ENCODE measurements around the gene ADCY5. TPM values are rescaled to one million over a fixed set of nuclear protein-coding genes. Genes with fewer than 3 reads are reported as not detected.

Gene ADCY5
- total and polyA plus RNA-seq, 2 donors (not counting 1 experiment from before 2014, with no cell fraction given), result not detected

GRCh38 chr3:123373474-123373987, 75.4 kb downstream of the ADCY5 start:
- H3K4me2 ChIP-seq (replicated peaks; ENCODE audit: low read depth, low read length, poor library complexity, severe bottlenecking), result no peak overlapping the region
- TF ChIP-seq CTCF (IDR thresholded peaks at IDR 0.05), result no peak
- no peak for TF ChIP-seq EZH2 (IDR thresholded peaks at IDR 0.05; ENCODE audit: borderline replicate concordance, insufficient read depth, low read depth, low read length, poor library complexity, severe bottlenecking)
- Mint-ChIP-seq H3K4me3 (no peak overlapping the region), H3K9me3 (ENCODE audit: insufficient read depth) (no peaks in the 10 kb centered on the region), H3K27ac (no peak overlapping the region), H3K4me1 (no peaks in the 10 kb centered on the region), H3K27me3 (peaks cover 17% of the 10 kb centered on the region)
- peaks cover 0 to 8% (median 0%) of the 10 kb centered on the region in 3 donors for H3K9me3 ChIP-seq (ENCODE audit: control extremely low read depth in 1 of 3, control insufficient read depth in 2 of 3, insufficient read depth in 1 of 3, low read length in 2 of 3)
- no peaks in the 10 kb centered on the region for H3K79me2 ChIP-seq (ENCODE audit: control insufficient read depth, insufficient read depth, low read length)
- no peak overlapping the region for H3K4me3 ChIP-seq (ENCODE audit: control extremely low read depth in 1 of 5, extremely low read depth in 1 of 5, insufficient read depth in 1 of 5, low read depth in 2 of 5, low read length in 4 of 5)
- intact Hi-C loops (cut with micrococcal nuclease), result no loop called here
- H3K27ac ChIP-seq (ENCODE audit: low read length in 2 of 2), result no peak overlapping the region
- H4K20me1 ChIP-seq (ENCODE audit: control insufficient read depth, insufficient read depth, low read length, poor library complexity, severe bottlenecking), result no peaks in the 10 kb centered on the region
- H3K36me3 ChIP-seq (replicated peaks in 1 of 2; ENCODE audit: control extremely low read depth in 1 of 2, control insufficient read depth in 1 of 2, extremely low read depth in 1 of 2, insufficient read depth in 2 of 2, low read length in 1 of 2), result no peaks in the 10 kb centered on the region
- H2AFZ ChIP-seq (ENCODE audit: insufficient read depth, low read depth, low read length, poor library complexity, severe bottlenecking), result no peak overlapping the region
- no peak for DNase-seq
- 89% methylated on average over 8 of the region's 13 CpGs for WGBS (ENCODE audit: insufficient coverage)
- ATAC-seq (ENCODE audit: low read depth), result no peak
- no peaks in the 10 kb centered on the region for H3K4me1 ChIP-seq (ENCODE audit: control insufficient read depth in 2 of 2, insufficient read depth in 2 of 2, low read length in 2 of 2)
- POLR2A ChIA-PET, result no interaction called here
- H3K27me3 ChIP-seq (replicated peaks in 1 of 4; ENCODE audit: control extremely low read depth in 1 of 4, control insufficient read depth in 3 of 4, insufficient read depth in 4 of 4, low read length in 3 of 4), result peaks cover 0 to 4% (median 0%) of the 10 kb centered on the region in 4 experiments
- H3K9ac ChIP-seq (ENCODE audit: low read length), result no peak overlapping the region
- CTCF ChIA-PET, result no interaction called here

GRCh38 chr3:123372686-123373473, 76.0 kb downstream of the ADCY5 start:
- Histone ChIP-seq H3K79me2 (ENCODE audit: control insufficient read depth, insufficient read depth, low read length) (no peaks in the 10 kb centered on the region), H3K4me2 (replicated peaks; ENCODE audit: low read depth, low read length, poor library complexity, severe bottlenecking) (no peak overlapping the region), H2AFZ (ENCODE audit: insufficient read depth, low read depth, low read length, poor library complexity, severe bottlenecking) (no peak overlapping the region), H3K36me3 (replicated peaks in 1 of 2; ENCODE audit: control extremely low read depth in 1 of 2, control insufficient read depth in 1 of 2, extremely low read depth in 1 of 2, insufficient read depth in 2 of 2, low read length in 1 of 2) (no peaks in the 10 kb centered on the region), H3K4me1 (ENCODE audit: control insufficient read depth in 2 of 2, insufficient read depth in 2 of 2, low read length in 2 of 2) (no peaks in the 10 kb centered on the region), H4K20me1 (ENCODE audit: control insufficient read depth, insufficient read depth, low read length, poor library complexity, severe bottlenecking) (no peaks in the 10 kb centered on the region), H3K27ac (ENCODE audit: low read length in 2 of 2) (no peak overlapping the region), H3K4me3 (ENCODE audit: control extremely low read depth in 1 of 5, extremely low read depth in 1 of 5, insufficient read depth in 1 of 5, low read depth in 2 of 5, low read length in 4 of 5) (no peak overlapping the region), H3K9ac (ENCODE audit: low read length) (no peak overlapping the region), H3K9me3 (ENCODE audit: control extremely low read depth in 1 of 3, control insufficient read depth in 2 of 3, insufficient read depth in 1 of 3, low read length in 2 of 3) (peaks cover 0 to 13% (median 0%) of the 10 kb centered on the region in 3 donors), H3K27me3 (replicated peaks in 1 of 4; ENCODE audit: control extremely low read depth in 1 of 4, control insufficient read depth in 3 of 4, insufficient read depth in 4 of 4, low read length in 3 of 4) (peaks cover 0 to 4% (median 0%) of the 10 kb centered on the region in 4 experiments)
- H3K4me3 Mint-ChIP-seq, result no peak overlapping the region
- POLR2A ChIA-PET, result no interaction called here
- intact Hi-C loops (cut with micrococcal nuclease), result no loop called here
- DNase-seq (no peak), ATAC-seq (ENCODE audit: low read depth) (no peak)
- H3K9me3 Mint-ChIP-seq (ENCODE audit: insufficient read depth), result no peaks in the 10 kb centered on the region
- H3K27me3 Mint-ChIP-seq, result peaks cover 17% of the 10 kb centered on the region
- 69% methylated on average over 5 of the region's 7 CpGs for WGBS (ENCODE audit: insufficient coverage)
- CTCF ChIA-PET, result no interaction called here
- H3K4me1 Mint-ChIP-seq, result no peaks in the 10 kb centered on the region
- H3K27ac Mint-ChIP-seq, result no peak overlapping the region
- no peak for TF ChIP-seq EZH2 (IDR thresholded peaks at IDR 0.05; ENCODE audit: borderline replicate concordance, insufficient read depth, low read depth, low read length, poor library complexity, severe bottlenecking)
- TF ChIP-seq CTCF (IDR thresholded peaks at IDR 0.05), result no peak
